CD4-positive, alpha-beta T cell treated with Interleukin-1 beta for 1 hour (primary cell): Measurements from ENCODE around the gene GDI1.

Experiments
- DNase-seq, 2 donors: peaks; one replicate each; pipeline ENCODE4 v3.0.0-alpha.2; 2020 to 2022

Gene GDI1

DNA sequence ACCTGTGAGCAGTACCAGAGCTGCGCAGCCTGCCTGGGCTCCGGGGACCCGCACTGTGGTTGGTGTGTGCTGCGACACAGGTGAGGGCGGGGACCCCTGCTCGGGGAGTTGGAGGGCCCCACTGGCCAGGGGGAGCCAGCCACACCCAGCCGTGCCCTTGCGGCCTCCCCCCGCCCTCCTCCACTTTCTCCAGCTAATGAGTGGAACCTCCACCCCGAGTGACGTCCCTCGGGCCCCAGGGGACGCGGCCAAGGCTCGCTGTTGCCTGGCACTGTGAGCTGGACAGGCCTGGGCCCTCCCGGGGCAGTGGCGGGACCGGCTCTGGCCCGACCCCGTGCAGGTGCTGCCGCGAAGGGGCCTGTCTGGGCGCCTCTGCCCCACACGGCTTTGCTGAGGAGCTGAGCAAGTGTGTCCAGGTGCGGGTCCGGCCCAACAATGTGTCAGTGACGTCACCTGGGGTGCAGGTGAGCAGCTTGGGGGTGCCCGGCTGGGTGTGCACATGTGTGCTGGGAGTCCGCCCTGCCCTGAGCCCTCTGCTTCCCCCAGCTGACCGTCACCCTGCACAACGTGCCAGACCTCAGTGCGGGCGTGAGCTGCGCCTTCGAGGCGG, 26.8 kb downstream of the GDI1 start:
- DNase-seq, result no peak

DNA sequence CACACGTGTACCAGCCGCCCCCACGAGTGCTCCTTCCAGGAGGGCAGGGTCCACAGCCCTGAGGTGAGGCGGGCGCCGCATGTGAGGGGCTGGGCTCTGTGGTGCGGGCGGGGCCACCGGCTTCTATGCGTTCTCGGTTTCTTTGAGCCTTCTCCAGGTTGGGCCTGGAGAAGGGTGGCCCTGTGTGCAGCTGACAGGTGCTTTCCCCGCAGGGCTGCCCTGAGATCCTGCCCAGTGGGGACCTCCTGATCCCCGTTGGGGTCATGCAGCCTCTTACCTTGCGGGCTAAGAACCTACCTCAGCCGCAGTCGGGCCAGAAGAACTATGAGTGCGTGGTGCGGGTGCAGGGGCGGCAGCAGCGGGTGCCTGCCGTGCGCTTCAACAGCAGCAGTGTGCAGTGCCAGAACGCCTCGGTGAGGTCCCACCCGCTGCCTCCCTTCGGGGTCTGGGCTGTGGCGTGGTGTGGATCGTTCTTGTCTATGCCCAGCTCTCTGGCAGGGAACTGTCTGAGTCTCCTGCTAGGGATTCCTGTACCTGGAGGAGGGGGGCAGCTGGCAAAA, 27.9 kb downstream of the GDI1 start:
- DNase-seq, result no peak

- DNase-seq, result no peak
Measured at GRCh38 chrX:154465601-154466000, 28.6 kb downstream of the GDI1 start.

DNA sequence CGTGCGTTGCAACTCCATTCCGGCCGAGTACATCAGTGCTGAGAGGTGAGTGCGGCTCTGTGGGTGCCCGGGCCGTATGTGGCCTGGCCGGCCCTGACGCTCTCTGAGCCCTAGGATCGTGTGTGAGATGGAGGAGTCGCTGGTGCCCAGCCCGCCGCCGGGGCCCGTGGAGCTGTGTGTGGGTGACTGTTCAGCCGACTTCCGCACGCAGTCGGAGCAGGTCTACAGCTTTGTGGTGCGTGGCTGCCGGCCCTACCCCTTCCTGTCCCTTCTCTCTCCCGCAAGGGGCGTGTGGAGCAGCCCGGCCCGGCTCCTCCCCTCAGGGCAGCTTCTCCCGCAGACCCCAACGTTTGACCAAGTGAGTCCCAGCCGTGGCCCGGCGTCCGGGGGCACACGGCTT, 29.1 kb downstream of the GDI1 start:
- DNase-seq, result no peak

GRCh38 chrX:154466907-154467306, 30.0 kb downstream of the GDI1 start:
- DNase-seq, result no peak

GRCh38 chrX:154467556-154467955, 30.6 kb downstream of the GDI1 start:
- DNase-seq, result no peak

GRCh38 chrX:154468217-154468616, 31.3 kb downstream of the GDI1 start:
- no peak for DNase-seq

- DNase-seq, result no peak
Measured at GRCh38 chrX:154469114-154469513, 32.2 kb downstream of the GDI1 start.

DNA sequence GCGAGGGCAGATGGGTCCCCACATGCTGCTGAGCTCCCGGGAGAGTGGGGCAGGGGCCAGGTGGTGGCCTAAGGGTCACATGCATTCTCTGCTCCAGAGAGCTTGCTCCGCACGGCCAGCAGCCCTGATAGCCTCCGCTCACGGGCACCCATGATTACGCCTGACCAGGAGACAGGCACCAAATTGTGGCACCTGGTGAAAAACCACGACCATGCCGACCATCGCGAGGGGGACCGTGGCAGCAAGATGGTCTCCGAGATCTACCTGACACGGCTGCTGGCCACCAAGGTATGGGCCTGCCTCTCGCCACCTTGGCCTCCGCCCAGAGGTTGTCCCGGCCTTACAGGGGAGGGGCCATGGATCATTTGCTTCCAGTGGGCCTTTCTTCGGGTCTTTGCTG, 32.9 kb downstream of the GDI1 start:
- no peak for DNase-seq

DNA sequence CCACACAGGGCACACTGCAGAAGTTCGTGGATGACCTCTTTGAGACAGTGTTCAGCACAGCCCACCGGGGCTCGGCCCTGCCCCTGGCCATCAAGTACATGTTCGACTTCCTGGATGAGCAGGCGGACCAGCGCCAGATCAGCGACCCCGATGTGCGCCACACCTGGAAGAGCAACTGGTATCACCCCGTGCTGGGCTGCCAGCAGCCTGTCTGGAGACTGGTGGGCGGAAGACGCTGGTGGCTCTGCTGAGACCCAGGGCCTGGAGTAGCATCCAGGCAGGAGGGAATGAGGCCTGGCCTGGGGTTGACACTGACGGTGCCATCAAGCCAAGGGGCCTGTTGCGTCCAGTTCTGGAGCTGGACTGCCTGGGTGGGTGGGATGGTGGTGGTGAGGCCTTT, 33.5 kb downstream of the GDI1 start:
- DNase-seq, result no peak

- DNase-seq, result no peak
Measured at GRCh38 chrX:154470914-154471568, 34.1 kb downstream of the GDI1 start.

GRCh38 chrX:154471839-154472684, 35.1 kb downstream of the GDI1 start:
- DNase-seq, result no peak

- no peak for DNase-seq
Measured at GRCh38 chrX:154472685-154473632, 36.0 kb downstream of the GDI1 start.

- no peak for DNase-seq
Measured at GRCh38 chrX:154473683-154474082, 36.7 kb downstream of the GDI1 start.

- DNase-seq, result no peak
Measured at GRCh38 chrX:154476821-154477220, 39.9 kb downstream of the GDI1 start.

- no peak for DNase-seq
Measured at GRCh38 chrX:154477891-154478477, 41.0 kb downstream of the GDI1 start.

- DNase-seq, result peak; percentile 92 to 94
Measured at GRCh38 chrX:154478728-154479622, 42.0 kb downstream of the GDI1 start, which contains the start of gene LAGE3. Gene LAGE3, minus strand, starts transcription at chrX:154479281. Its CDS starts 366 bp downstream, at chrX:154478915.

DNA sequence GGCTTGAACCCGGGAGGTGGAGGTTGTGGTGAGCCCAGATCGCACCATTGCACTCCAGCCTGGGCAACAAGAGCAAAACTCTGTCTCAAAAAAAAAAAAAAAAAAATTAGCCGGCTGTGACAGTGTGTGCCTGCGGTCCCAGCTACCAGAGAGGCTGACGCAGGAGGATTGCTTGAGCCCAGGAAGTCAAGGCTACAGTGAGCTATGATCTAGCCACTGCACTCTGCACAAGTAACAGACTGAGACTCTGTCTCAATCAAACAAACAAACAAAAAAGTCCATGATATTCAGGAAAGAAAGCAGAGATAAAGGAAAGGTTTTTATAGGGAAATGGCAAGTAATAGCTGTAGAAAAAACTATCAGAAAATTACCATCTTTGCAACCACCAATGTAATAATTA, 44.2 kb downstream of the GDI1 start:
- DNase-seq, result no peak

- DNase-seq, result no peak
Measured at GRCh38 chrX:154481911-154482601, 45.1 kb downstream of the GDI1 start.

DNA sequence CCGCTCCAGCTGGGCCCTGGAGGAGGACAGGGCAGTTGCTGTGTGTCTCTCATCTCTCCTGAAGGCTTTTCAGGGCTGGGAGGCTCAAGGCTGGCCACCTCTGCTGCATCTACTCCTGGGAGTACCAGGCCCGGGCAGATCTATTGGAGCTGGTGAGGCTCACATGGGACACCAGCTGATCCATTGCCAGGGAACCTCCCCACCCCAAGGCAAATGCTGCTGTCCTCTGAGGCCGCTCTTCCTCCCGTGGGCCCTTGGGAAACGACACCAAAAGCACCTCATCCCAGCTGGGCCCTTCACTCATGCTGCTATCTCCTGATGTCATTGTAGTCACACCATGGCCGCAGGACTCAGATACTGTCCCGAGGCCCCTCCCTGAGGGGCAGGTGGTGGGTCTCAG, 45.8 kb downstream of the GDI1 start:
- DNase-seq, result no peak
